DOHH2 (cell line): ENCODE measurements around the gene SCD.

ENCODE experiments used
- EZH2phosphoT487 ChIP-seq: fragments of 200-600 bp; sonication (generic); IDR thresholded peaks from 2 replicates; pipeline ENCODE4 v1.6.1; 2017; ENCODE audit warnings: borderline replicate concordance, mild to moderate bottlenecking, antibody characterized with exemption, low read length, moderate library complexity, mixed read lengths
- TF ChIP-seq, protein P1 (sequence below): fragments of 200-600 bp; sonication (generic); IDR thresholded peaks from one replicate; pipeline ENCODE4 v1.5.1; 2014; ENCODE audit warnings: antibody characterized with exemption, mild to moderate bottlenecking, low read depth, low read length; ENCODE audit not compliant: poor library complexity, severe bottlenecking

DNA sequence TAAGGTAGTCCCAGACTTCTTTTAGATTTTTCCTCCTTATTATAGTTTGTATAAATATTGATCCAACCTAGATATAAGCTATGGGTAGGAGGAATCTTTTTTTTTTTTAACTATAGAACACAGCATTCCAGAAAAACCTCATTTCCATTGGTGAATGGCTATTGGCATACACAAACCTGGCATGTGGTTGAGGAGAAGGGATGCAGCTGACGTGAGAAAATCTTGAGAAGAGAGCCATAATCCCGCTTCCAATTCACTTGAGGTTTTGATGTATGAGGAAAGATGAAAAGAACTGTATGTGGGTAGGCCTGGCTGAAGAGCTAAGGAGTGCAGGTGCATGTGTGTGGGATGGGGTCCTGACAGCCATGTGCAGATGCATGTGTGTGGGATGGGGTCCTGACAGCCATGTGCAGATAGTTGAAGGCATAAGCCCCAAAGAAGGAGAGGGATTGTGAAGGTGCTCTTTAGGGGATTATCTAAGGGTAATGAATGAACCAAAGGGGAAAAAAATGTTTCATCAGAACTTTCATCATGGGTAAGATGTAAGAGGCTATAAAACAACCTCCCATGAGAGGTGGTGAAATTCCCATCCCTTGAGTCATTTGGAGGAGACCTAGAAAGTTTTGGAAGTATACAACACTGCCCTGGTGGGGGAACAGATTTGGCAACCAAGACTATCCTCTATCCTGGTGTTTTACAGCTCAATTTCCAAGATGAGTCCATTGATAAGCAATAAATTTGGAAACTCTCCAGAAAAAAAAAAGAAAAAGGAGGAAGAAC, 13.2 kb upstream of the SCD start:
- TF ChIP-seq, protein P1, sequence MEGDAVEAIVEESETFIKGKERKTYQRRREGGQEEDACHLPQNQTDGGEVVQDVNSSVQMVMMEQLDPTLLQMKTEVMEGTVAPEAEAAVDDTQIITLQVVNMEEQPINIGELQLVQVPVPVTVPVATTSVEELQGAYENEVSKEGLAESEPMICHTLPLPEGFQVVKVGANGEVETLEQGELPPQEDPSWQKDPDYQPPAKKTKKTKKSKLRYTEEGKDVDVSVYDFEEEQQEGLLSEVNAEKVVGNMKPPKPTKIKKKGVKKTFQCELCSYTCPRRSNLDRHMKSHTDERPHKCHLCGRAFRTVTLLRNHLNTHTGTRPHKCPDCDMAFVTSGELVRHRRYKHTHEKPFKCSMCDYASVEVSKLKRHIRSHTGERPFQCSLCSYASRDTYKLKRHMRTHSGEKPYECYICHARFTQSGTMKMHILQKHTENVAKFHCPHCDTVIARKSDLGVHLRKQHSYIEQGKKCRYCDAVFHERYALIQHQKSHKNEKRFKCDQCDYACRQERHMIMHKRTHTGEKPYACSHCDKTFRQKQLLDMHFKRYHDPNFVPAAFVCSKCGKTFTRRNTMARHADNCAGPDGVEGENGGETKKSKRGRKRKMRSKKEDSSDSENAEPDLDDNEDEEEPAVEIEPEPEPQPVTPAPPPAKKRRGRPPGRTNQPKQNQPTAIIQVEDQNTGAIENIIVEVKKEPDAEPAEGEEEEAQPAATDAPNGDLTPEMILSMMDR: no peak
- TF ChIP-seq EZH2phosphoT487: no peak
